MM.1S (cell line): ENCODE data around the gene DNASE1L2.

ENCODE experiments used
- EZH2 ChIP-seq: fragments of 300-600 bp; sonication (generic); optimal IDR thresholded peaks from 2 replicates; pipeline ENCODE3; 2017; ENCODE audit warnings: low read depth, mild to moderate bottlenecking, antibody characterized with exemption, low read length, mixed read lengths
- EZH2phosphoT487 ChIP-seq: fragments of 300-600 bp; sonication (generic); IDR thresholded peaks from 2 replicates; pipeline ENCODE4 v1.6.1; 2018; ENCODE audit warnings: antibody characterized with exemption, low read length
- TF ChIP-seq, protein P1 (sequence below): fragments of 300-600 bp; sonication (generic); IDR thresholded peaks from 2 replicates; pipeline ENCODE4 v1.5.1; 2016; ENCODE audit warnings: antibody characterized with exemption, low read length, mixed read lengths

DNA sequence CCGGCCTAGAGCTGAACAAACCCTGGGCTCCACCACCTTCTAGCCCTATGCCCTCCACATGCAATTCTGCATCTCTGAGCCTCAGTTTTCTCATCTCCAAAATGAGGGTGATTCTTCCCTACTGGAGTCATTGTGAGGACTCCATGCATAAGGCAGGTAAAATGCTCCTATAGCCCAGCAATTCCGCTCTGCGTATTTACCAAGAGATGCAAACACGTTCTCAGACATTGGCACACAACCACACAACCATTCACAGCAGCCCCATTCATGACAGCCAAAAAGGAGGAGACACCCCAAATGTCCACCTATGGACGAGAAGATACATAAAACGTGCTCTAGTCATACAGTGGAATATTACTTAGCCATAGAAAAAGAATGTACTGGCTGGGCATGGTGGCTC is 35.9 kb upstream of the DNASE1L2 start:
- TF ChIP-seq, protein P1, sequence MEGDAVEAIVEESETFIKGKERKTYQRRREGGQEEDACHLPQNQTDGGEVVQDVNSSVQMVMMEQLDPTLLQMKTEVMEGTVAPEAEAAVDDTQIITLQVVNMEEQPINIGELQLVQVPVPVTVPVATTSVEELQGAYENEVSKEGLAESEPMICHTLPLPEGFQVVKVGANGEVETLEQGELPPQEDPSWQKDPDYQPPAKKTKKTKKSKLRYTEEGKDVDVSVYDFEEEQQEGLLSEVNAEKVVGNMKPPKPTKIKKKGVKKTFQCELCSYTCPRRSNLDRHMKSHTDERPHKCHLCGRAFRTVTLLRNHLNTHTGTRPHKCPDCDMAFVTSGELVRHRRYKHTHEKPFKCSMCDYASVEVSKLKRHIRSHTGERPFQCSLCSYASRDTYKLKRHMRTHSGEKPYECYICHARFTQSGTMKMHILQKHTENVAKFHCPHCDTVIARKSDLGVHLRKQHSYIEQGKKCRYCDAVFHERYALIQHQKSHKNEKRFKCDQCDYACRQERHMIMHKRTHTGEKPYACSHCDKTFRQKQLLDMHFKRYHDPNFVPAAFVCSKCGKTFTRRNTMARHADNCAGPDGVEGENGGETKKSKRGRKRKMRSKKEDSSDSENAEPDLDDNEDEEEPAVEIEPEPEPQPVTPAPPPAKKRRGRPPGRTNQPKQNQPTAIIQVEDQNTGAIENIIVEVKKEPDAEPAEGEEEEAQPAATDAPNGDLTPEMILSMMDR = no peak
- TF ChIP-seq EZH2 = no peak
- TF ChIP-seq EZH2phosphoT487 = no peak
